ENCODE measurements around the gene RNASEH2A.

GRCh38 chr19:12789904-12790619, 16.3 kb upstream of the RNASEH2A start:
- TF ChIP-seq CTCF (IDR thresholded peaks at IDR 0.05; ENCODE audit: poor library complexity, severe bottlenecking) (no peak), POLR2AphosphoS5 (IDR thresholded peaks at IDR 0.05) (peak; percentile 42), EZH2 (IDR thresholded peaks at IDR 0.05; ENCODE audit: borderline replicate concordance, insufficient read depth, low read length, poor library complexity, severe bottlenecking) (no peak)

Data from neural cell (in vitro differentiated cells).